Memory B cell (primary cell): ENCODE data around the gene KRTAP21-2.

Experiments used
- ATAC-seq: fragments of 150-1000 bp; cut with Tn5 transposase; 2 replicates; pipeline ENCODE4 v1.10.0; 2021; ENCODE audit warnings: low read depth, mild to moderate bottlenecking, moderate library complexity
- DNase-seq, 2 donors: peaks; one replicate each; pipeline ENCODE4 v3.0.0; 2022; ENCODE audit warnings: low spot score in 2 of 2
- H3K27ac Mint-ChIP-seq: one replicate; pipeline ENCODE4 v1.8.0; 2022; ENCODE audit warnings: mild to moderate bottlenecking, moderate library complexity, mixed read lengths
- H3K27me3 Mint-ChIP-seq: one replicate; pipeline ENCODE4 v1.8.0; 2022; ENCODE audit warnings: mixed read lengths
- H3K36me3 Mint-ChIP-seq: one replicate; pipeline ENCODE4 v1.8.0; 2022; ENCODE audit warnings: mild to moderate bottlenecking, mixed read lengths
- H3K4me1 Mint-ChIP-seq: one replicate; pipeline ENCODE4 v1.8.0; 2022; ENCODE audit warnings: mixed read lengths
- H3K4me3 Mint-ChIP-seq: one replicate; pipeline ENCODE4 v1.8.0; 2022; ENCODE audit warnings: mild to moderate bottlenecking, moderate library complexity, mixed read lengths
- H3K9me3 Mint-ChIP-seq: one replicate; pipeline ENCODE4 v1.8.0; 2022; ENCODE audit warnings: mixed read lengths

Gene KRTAP21-2

GRCh38 chr21:30714456-30714855 lies 32.6 kb downstream of the KRTAP21-2 start:
- H3K27ac Mint-ChIP-seq: no peak overlapping the region
- H3K9me3 Mint-ChIP-seq: peaks cover 6% of the 10 kb centered on the region
- DNase-seq: no peak
- no peak overlapping the region for H3K4me3 Mint-ChIP-seq
- H3K36me3 Mint-ChIP-seq: no peaks in the 10 kb centered on the region
- no peaks in the 10 kb centered on the region for H3K4me1 Mint-ChIP-seq
- no peak for ATAC-seq
- H3K27me3 Mint-ChIP-seq: no peaks in the 10 kb centered on the region

GRCh38 chr21:30713766-30714165 lies 33.3 kb downstream of the KRTAP21-2 start:
- no peaks in the 10 kb centered on the region for H3K36me3 Mint-ChIP-seq
- DNase-seq: no peak
- H3K27ac Mint-ChIP-seq: no peak overlapping the region
- ATAC-seq: no peak
- no peak overlapping the region for H3K4me3 Mint-ChIP-seq
- H3K27me3 Mint-ChIP-seq: no peaks in the 10 kb centered on the region
- H3K9me3 Mint-ChIP-seq: peaks cover 6% of the 10 kb centered on the region
- no peaks in the 10 kb centered on the region for H3K4me1 Mint-ChIP-seq

GRCh38 chr21:30710499-30710898 lies 36.6 kb downstream of the KRTAP21-2 start:
- no peak for DNase-seq
- Mint-ChIP-seq H3K4me1 (no peaks in the 10 kb centered on the region), H3K4me3 (no peak overlapping the region), H3K27ac (no peak overlapping the region), H3K9me3 (peaks cover 6% of the 10 kb centered on the region), H3K27me3 (no peaks in the 10 kb centered on the region), H3K36me3 (no peaks in the 10 kb centered on the region)
- ATAC-seq: no peak

GRCh38 chr21:30707409-30707808 lies 39.6 kb downstream of the KRTAP21-2 start:
- no peaks in the 10 kb centered on the region for H3K4me1 Mint-ChIP-seq
- ATAC-seq (no peak), DNase-seq (no peak)
- H3K36me3 Mint-ChIP-seq: no peaks in the 10 kb centered on the region
- no peaks in the 10 kb centered on the region for H3K27me3 Mint-ChIP-seq
- H3K27ac Mint-ChIP-seq: no peak overlapping the region
- no peak overlapping the region for H3K4me3 Mint-ChIP-seq
- H3K9me3 Mint-ChIP-seq: peaks cover 8% of the 10 kb centered on the region
